GM21723 (cell line): ENCODE results near the gene ADGRF1.
"Not testable (repeated sequence)": the region's sequence is repeated elsewhere in the genome, so short reads cannot be mapped to it uniquely, and the experiment has no call there.

Experiments
- ATAC-seq: cut with Tn5 transposase; IDR thresholded peaks from one replicate; pipeline ENCODE4 v1.9.1; 2021; ENCODE audit warnings: mild to moderate bottlenecking, moderate library complexity; ENCODE audit not compliant: unreplicated experiment

ADGRF1 gene

GRCh38 chr6:47023573-47023972 is 18.6 kb downstream of the ADGRF1 start:
- no peak for ATAC-seq

- no peak for ATAC-seq
These were observed 19.9 kb downstream of the ADGRF1 start for GRCh38 chr6:47022191-47022590.

- no peak for ATAC-seq
These were observed 22.2 kb downstream of the ADGRF1 start for GRCh38 chr6:47019941-47020340.

GRCh38 chr6:47016909-47017308 is 25.2 kb downstream of the ADGRF1 start:
- no peak for ATAC-seq

GRCh38 chr6:47016261-47016660 is 25.9 kb downstream of the ADGRF1 start:
- ATAC-seq: no peak

GRCh38 chr6:47014401-47014800 is 27.7 kb downstream of the ADGRF1 start:
- no peak for ATAC-seq

- no peak for ATAC-seq
These were observed 32.5 kb downstream of the ADGRF1 start for GRCh38 chr6:47009583-47009982.

- ATAC-seq: no peak
These were observed 33.8 kb downstream of the ADGRF1 start for GRCh38 chr6:47008397-47008763.

- ATAC-seq: no peak
These were observed 34.3 kb downstream of the ADGRF1 start for GRCh38 chr6:47007657-47008396.

- ATAC-seq: no peak
These were observed 36.6 kb downstream of the ADGRF1 start for GRCh38 chr6:47005486-47005885.

GRCh38 chr6:47004463-47004862 is 37.7 kb downstream of the ADGRF1 start:
- ATAC-seq: no peak

GRCh38 chr6:47000842-47001241 is 41.3 kb downstream of the ADGRF1 start:
- ATAC-seq: no peak

GRCh38 chr6:46998436-46999017 is 43.6 kb downstream of the ADGRF1 start:
- no peak for ATAC-seq

- no peak for ATAC-seq
These were observed 44.5 kb downstream of the ADGRF1 start for GRCh38 chr6:46997646-46998045.

GRCh38 chr6:46996860-46997641 is 45.1 kb downstream of the ADGRF1 start:
- ATAC-seq: no peak

GRCh38 chr6:46994933-46995332 is 47.2 kb downstream of the ADGRF1 start:
- no peak for ATAC-seq

- ATAC-seq: no peak
These were observed 48.3 kb downstream of the ADGRF1 start for GRCh38 chr6:46993846-46994245.

- ATAC-seq: not testable (repeated sequence)
These were observed 49.7 kb downstream of the ADGRF1 start for GRCh38 chr6:46992391-46992790.

GRCh38 chr6:46990818-46991510 is 51.2 kb downstream of the ADGRF1 start:
- not testable (repeated sequence) for ATAC-seq

- ATAC-seq: no peak
These were observed 52.0 kb downstream of the ADGRF1 start for GRCh38 chr6:46990031-46990644.

- ATAC-seq: no peak
These were observed 52.7 kb downstream of the ADGRF1 start for GRCh38 chr6:46989398-46989797.
